GM21447 (cell line): ENCODE results near the gene SCGB1C1.

Source experiments
- ATAC-seq: cut with Tn5 transposase; IDR thresholded peaks from one replicate; pipeline ENCODE4 v1.9.1; 2021; ENCODE audit not compliant: unreplicated experiment

The SCGB1C1 gene

GRCh38 chr11:204587-205109 is 11.8 kb downstream of the SCGB1C1 start:
- ATAC-seq = no peak

- no peak for ATAC-seq
Observed at GRCh38 chr11:205221-206001, 12.5 kb downstream of the SCGB1C1 start.

- no peak for ATAC-seq
Observed at GRCh38 chr11:206002-206384, 13.1 kb downstream of the SCGB1C1 start.

GRCh38 chr11:206526-207207 is 13.8 kb downstream of the SCGB1C1 start:
- peak; percentile 4 for ATAC-seq

GRCh38 chr11:207208-207862 is 14.5 kb downstream of the SCGB1C1 start, which contains the start of the genes BET1L and RIC8A:
BET1L (minus strand) TSS chr11:207399; CDS start chr11:207321, 78 bp downstream.
RIC8A (plus strand) TSS chr11:207708; CDS start chr11:208855, 1,147 bp downstream.
- ATAC-seq = peak; percentile 72

GRCh38 chr11:207863-208180 is 14.9 kb downstream of the SCGB1C1 start:
- ATAC-seq = peak; percentile 5

- peak; percentile 36 for ATAC-seq
Observed at GRCh38 chr11:208181-208916, 15.5 kb downstream of the SCGB1C1 start.

- ATAC-seq = no peak
Observed at GRCh38 chr11:208917-209260, 16.0 kb downstream of the SCGB1C1 start.

GRCh38 chr11:209275-210121 is 16.6 kb downstream of the SCGB1C1 start:
- ATAC-seq = no peak

- ATAC-seq = no peak
Observed at GRCh38 chr11:210122-210802, 17.4 kb downstream of the SCGB1C1 start.

GRCh38 chr11:210803-211180 is 17.9 kb downstream of the SCGB1C1 start:
- no peak for ATAC-seq

GRCh38 chr11:211295-211694 is 18.4 kb downstream of the SCGB1C1 start:
- no peak for ATAC-seq

- ATAC-seq = no peak
Observed at GRCh38 chr11:211741-212140, 18.9 kb downstream of the SCGB1C1 start.

GRCh38 chr11:212150-213100 is 19.5 kb downstream of the SCGB1C1 start:
- no peak for ATAC-seq

- ATAC-seq = no peak
Observed at GRCh38 chr11:213111-213510, 20.2 kb downstream of the SCGB1C1 start.

- no peak for ATAC-seq
Observed at GRCh38 chr11:214083-214482, 21.2 kb downstream of the SCGB1C1 start.

GRCh38 chr11:215581-216037 is 22.7 kb downstream of the SCGB1C1 start:
- no peak for ATAC-seq
